22Rv1 (cell line): ENCODE data around the gene NAXD.

ENCODE experiments used
- CTCF ChIP-seq: fragments of 450-650 bp; IDR thresholded peaks from 2 replicates; pipeline ENCODE4 v1.5.1; 2017; ENCODE audit warnings: mild to moderate bottlenecking
- ZFX ChIP-seq: fragments of 450-650 bp; IDR thresholded peaks from 2 replicates; pipeline ENCODE4 v1.6.1; 2017; ENCODE audit warnings: antibody characterized with exemption, borderline replicate concordance

DNA sequence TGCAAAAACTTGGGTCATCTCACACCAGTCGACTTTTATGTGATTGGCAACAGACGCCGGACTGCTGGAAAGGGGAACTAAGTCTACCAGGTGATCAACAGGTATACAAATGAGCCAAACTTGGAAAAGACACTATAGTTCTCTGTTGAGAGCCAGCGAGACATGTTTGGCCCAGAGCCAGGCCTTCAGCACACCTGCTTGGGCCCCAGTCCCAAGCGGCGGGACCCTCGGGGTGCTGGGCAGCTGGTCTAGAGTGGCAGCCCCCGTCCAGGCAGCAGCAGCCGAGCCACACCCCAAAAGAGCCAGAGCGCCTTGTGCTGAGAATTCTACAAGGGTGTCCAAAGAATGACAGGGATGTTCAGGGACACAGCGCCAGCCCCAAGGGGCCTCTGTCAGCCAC, 28.0 kb downstream of the NAXD start:
- no peak for TF ChIP-seq CTCF
- TF ChIP-seq ZFX = no peak
